Stimulated activated CD4-positive, alpha-beta T cell treated with anti-CD3 and anti-CD28 coated beads, Interleukin-12 subunit alpha, Interleukin-12 subunit beta, amount 100 ng/mL, for 24 hours (primary cell): ENCODE data around the gene TNFRSF13B.
"Not testable (repeated sequence)": the region's sequence is repeated elsewhere in the genome, so short reads cannot be mapped to it uniquely, and the experiment has no call there.

ENCODE experiments used
- DNase-seq, 2 experiments: peaks; one replicate each; pipeline ENCODE4 v3.0.0-alpha.2; 2020; ENCODE audit warnings: low read depth in 2 of 2

TNFRSF13B gene

DNA sequence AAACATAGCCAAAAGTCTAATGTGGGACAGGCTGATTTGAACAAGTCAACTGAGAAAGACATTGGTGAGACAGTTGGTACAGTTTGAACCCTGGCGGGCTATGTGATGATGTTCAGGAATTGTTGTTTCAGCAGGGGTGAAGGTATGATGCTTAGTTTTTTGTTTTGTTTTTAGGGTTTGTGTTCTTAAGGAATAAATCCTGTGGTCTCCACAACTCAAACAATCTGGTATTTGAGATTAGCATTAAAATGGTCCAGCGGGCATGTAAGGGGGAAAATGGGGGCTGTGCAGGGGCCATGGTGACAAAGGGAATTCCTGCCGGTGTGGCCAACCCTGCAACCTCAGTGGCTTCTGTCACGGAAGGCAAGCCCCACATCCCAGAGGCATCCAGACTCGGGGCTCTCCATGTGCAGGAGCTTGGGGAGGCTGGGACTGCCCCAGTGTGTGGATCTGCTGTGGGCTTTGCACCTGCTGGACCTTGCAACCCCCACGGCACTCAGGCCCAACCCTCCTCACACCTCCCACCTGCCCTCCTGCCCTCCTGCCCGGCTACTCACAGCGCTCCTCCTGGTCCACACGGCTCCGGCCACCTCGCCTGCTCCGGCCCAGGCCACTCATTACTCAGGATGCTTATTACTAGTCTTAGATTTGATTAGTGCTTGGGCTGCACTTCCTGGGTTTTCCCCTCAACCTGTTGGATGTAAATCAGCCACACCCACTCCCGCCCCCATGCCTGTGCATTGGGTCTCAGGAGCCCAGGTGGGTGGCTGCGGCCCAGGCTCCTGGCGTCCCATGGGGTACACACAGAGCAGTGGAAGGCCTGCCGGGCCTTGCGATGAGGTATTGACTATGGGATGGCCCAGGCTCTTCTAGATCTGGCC is at the start of gene TNFRSF13B:
Gene TNFRSF13B, minus strand, starts transcription at position 661 of the 881 bp plus-strand sequence. Its CDS starts 43 bp downstream, at position 618.
- DNase-seq = no peak

DNA sequence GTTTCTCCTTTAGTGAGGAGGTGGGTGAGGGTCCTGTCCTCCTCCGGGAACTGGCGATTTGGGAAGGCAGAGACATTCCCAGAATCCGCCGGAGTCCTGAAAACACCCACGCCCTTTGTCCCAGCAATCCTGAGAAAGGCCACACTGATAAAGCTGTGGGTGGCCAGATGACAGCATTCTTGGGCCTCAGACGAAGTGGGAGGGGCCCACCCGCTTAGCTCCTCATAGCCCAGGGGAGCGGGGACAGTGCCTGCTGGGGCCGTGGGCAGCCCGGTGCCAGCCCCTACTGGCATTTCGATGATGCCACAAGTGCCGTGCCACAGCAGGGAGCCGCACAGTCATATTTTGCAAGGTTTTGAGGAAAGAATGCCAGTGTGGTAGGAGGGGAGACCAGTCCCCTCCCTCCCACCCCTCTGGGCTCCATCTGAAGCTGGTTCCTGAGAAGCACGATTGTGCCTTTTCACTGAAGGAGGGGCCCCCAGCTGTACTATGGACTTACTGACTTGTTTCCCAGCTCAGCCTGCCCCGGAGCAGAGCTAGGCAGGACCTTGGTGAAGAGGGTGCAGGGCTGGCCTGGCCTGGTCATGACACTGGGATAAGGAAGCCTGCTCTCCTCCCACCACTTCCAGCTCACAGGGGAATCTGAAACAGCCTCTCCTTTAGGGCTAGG is 49.4 kb upstream of the TNFRSF13B start:
- no peak for DNase-seq

- DNase-seq = no peak
These were observed 48.9 kb upstream of the TNFRSF13B start for GRCh38 chr17:17020821-17021193.

DNA sequence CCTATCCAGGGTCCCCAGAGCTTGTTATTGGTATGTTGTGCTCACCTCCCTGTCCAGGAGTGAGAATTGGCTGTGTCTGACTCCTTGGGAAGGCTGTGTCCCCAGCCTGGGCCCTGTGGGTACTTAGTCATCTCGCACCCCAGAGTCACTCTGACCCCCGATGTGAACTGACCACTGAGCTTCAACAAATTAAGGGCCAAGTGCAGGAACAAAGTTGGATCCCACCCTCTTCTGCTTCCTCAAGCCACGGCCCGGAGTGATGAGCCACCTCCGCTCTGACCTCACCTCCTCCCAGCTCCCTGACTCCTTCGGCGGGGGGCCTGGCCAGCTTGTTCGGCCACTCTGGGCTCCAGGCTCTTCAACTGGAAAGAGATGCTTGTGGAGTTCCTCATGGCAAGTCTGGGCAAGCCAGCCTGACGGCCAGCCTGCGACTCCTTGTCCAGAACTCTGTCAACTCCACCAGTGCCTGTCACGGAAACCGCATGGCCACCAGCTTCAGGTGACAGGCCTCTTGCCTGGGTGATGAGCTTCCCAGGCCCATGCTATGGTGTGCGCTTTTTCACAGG is 48.1 kb upstream of the TNFRSF13B start:
- no peak for DNase-seq

- DNase-seq = no peak
These were observed 47.5 kb upstream of the TNFRSF13B start for GRCh38 chr17:17019430-17019762.

DNA sequence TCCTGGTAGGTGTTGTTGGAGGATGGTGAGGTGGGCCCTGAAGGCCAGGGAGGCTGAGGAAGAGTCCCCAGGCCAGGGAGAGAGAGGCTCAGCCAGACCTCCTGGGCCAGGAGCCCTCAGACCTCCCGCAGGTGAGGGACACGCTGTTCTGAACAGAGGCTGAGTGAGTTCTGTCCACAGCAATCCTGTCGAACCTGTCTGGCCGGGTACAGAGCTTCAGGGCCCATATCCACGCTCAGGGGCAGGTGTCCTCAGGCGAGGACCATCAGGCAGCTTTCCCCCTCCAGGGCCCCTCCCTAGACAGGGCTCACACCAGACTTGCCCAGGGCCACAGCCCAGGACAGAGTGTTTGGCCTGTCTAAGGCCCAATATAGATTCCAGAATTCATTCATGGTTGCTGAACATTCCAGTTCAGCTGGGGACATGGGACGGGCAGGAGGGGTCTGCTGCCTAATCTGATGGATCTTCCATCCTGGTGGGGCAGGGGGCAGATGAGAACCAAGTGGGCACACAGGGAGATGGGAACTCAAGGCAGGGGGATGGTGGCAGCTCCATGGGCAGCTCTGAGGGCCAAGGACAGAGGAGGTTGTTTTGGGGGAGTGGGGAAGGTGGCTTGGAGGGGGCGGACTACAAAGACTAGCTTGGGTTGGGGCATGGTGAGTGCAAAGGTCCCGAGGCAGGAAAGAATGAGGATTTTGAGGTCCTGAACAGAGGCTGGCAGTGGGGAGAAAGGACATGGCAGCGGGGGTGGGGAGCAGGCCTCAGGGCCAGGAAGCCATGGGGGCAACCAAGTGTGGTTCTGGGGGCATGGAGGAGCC is 46.9 kb upstream of the TNFRSF13B start:
- no peak for DNase-seq

DNA sequence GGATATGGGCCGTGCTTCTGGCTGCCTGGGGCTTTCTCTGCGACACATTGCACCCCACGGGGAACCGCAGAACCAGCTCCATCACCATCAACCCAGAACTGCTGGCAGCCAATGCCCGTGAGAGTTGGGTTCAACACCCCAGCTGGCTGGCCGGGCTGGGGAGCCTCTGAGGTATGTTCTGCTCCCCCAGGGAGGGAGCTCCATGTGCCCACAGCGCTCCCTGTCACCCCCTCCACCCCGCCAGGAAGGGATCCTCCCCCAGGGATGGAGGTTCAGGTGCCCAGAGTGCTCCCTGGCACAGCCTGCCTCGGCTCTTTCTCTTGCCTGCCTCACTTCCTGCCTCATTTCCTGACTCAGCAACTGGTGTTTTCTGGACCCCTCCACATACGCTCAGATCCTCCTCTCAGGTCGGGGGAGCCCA is 46.1 kb upstream of the TNFRSF13B start:
- no peak for DNase-seq

- no peak for DNase-seq
These were observed 45.6 kb upstream of the TNFRSF13B start for GRCh38 chr17:17017343-17018014.

- not testable (repeated sequence) for DNase-seq
These were observed 44.6 kb upstream of the TNFRSF13B start for GRCh38 chr17:17016199-17017197.

GRCh38 chr17:17015230-17015629 is 43.3 kb upstream of the TNFRSF13B start:
- DNase-seq = no peak

DNA sequence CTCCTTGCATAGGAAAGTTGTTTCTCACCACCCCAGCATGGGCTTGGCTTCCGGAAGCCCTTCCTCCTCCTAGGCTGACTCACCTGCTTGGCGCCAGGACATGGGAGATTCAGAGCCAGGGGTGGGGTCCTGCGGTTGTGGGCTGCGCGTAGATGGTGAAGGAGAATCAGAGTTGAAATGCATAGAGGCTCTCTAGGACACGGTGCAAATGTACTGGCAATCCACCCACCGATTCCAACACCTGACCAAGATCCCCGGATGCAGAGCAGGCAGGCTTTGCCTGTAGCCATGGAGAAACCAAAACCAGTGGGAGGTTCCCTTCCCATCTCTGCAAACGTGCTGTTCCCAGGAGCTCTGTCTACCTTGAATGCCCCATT is 42.8 kb upstream of the TNFRSF13B start:
- DNase-seq = not testable (repeated sequence)

DNA sequence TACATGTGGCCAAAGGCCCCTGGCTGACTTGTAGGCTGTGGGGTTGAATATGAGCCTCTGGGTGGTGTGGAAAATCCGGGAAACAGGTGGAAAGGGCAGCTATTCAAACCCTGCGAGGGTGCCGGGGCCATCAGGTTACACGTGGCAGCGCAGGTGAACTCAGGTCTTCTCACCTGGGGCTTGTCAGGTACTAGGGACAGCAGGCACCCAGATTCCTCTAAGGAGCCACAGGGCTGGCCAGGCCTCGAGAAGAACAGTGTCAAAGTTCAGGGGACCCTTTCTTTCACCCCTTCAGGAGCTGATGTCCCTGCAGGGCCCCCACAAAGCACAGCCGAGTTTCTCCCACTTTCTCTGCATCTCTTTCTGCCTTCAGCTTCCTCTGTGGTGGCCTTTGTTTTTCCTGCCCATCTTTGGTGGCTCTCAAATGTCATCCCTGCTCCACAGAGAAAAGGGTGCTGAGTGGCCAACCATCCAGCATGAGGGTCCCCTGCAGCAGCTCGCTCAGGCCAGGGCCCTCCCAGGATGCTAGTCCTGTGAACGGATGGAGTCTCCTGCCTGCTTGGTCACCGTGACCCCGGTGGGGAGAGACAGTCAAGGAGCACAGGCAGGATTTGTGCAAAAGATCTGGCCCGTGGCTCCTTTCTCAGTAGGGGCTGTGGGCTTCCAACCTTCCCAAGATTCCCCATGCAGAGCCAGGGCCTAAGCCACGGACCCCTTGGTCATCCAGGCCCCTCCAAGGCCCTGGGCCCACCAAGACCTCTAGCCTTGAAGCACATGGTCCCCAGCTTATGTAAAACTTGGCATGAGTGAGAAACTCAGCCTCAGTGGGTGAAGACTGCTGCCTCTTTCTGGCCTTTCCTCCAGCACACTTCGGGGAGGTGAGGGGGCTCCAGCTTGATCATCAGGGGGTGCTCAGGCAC is 42.2 kb upstream of the TNFRSF13B start:
- not testable (repeated sequence) for DNase-seq

DNA sequence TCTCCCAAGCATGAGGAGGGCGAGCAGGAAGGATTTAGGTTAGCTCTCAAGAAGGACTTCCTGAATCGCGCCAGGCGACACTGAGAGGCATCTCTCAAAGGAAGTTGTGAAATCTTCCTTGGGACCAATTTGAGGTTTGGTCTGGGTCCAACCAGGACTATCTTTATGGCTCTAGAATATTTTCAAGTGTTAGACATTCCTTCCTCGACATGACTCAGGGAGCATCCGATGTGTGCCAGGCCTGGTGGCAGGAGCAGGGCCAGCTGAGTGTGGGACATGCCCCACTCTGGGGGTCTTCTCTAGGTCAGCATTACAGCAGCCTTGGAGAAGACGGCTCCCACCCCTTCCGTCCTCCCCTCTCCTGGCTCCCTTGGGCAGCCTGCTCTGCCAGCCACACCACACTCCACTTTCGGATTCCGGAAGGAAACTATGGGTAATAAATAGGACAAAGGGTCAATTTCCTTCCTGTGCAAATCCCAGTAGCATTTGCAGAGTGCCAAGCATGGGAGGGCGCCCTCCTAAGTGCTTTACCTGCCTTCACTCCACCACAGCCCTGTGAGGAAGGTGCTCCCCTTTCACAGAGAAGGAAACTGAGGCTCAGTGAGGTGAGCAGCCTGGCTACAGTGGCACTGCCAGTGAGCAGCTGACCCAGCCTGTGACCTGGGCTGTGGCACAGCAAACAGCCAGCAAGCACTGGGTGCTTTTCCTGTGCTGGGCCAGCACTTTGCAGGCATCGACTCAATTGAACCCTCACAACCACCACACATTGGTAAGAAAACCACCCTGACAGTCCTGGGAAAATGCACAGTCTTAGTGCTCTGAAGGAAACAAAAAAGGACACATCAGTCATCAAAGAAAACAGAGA is 39.4 kb upstream of the TNFRSF13B start:
- DNase-seq = not testable (repeated sequence)

DNA sequence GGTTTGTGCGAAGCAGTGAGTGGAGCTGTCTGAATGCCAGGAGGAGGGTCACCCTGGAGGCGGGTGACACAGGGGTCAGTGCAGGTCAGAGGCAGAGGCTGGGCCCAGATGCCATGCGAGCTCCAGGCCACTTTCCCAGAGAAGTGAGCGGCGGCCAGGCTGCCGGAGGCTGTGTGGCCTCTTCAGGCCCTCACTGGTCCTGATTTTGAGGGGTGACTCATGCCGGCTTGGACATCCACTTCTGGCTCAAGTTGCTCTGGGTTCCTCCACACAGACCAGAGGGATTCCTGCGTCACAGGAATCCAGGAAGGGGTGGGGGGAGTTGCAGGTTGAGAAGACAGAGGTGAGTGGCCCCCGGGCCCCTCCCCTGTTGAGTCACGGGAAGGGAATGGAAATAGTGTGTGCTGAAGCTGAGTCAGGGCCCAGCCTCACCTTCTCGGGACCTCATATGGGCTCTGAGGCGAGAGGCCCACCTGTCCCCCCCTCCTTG is 38.7 kb upstream of the TNFRSF13B start:
- DNase-seq = not testable (repeated sequence)

DNA sequence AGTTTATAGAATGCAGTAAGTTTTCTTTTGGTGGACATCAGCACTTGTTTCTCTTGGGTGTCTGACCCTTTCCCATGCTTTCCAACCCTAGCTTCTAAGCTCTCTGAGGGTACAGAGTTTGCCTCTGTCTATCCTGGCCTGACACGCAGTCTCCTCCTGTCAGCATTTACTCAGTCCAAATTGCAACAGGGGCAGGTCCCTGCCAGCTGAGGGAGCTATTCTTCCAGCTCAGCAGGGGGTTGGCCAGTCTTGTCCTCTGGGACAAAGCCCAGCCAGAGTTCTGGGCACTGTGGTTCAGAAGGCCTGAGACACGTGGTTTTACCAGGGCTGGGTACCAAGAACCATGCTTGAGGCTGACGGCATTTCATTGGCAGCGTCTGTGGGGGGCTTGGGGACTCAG is 38.1 kb upstream of the TNFRSF13B start:
- DNase-seq = not testable (repeated sequence)

DNA sequence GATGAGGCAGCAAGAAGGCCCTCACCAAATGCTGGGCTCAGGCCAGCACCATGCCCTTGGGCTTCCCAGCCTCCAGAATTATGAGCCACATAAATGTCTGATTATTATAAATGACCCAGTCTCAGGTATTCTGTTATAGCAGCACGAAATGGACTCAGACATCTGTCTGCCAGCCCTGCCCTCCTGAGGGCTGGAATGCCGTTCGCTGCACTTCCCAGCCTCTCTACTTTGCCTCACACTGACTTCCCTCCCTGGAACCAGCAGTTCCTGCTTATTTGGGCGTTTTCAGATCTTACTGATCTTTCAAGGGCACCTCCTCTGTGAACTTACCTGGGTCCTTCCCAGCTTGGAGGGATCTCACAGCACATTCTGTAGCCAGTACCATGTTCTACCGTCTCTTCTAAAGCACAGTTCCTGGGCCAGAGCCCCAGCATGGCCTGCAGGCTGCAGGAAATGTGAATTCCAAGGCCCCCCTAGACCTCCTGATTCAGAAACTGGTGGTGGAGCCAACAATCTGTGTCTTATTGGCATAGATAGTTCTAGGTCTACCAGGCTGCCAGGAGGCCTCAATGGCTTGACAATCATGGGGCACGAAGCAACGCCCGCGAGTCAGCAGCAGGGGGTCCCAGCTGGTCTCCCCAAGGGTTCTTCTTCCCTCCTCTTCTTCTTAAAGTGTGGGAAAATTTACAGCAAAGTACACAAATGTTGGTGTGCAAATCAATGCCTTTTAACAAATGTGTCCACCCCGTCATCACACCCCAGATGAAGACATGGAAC is 36.9 kb upstream of the TNFRSF13B start:
- DNase-seq = not testable (repeated sequence)

DNA sequence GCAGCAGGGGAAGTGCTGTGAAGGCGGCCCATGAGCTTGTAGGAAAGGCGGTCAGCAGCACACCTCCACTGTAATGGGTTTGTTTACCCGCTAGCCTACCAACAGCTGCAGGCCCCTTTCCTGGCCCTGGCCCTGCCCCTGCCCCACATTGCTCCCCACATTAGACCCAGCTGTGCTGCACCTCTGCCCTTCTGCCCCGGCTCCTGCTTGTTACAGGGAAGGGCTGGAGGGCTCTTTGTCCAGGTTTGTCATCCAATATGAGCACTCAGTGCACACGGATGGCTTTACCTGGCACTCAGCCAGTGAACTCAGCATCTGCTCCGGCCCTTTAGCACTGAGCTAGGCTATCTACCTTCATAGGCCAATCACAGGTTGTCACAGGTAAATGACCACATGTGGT is 36.0 kb upstream of the TNFRSF13B start:
- DNase-seq = not testable (repeated sequence)
